GM19455 (cell line): Measurements from ENCODE around the gene SATB2.

Source experiments
- ATAC-seq: cut with Tn5 transposase; IDR thresholded peaks from one replicate; pipeline ENCODE4 v1.9.1; 2021; ENCODE audit not compliant: unreplicated experiment

Gene SATB2

GRCh38 chr2:199457147-199458008 is at the start of gene SATB2:
Gene SATB2, minus strand, starts transcription at chr2:199457939. Its CDS starts 1,902 bp downstream, at chr2:199456037.
- ATAC-seq = no peak

DNA sequence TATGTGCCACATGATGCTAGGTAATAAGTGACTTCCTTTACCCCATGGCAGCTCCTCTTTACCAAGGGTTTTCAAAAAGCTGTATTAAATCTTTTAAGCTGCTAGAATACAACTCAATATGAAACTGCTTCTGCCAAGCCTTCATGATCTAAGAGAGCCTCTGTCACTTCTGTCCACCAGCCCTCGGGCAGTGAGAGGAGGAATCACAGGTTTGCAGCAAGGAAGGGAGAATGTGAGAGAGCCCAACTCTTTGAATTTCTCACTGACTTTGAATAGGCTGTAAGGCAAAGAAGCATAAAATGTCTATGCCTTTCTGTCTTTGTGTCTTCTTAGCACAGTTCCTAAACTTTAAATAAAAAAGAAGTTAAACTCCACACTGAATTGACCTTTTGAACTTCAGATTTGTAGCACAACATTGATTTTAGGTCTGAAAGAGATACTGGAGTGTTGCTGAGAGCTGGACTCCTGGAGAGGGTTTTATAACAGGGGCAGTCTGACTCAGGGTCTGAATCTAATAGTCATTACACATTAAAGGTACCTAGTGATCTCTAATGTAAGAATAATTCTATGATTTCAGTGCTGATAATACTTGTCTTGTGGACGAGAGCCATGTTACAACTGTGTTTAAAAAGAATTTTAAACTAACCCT is 48.1 kb upstream of the SATB2 start:
- no peak for ATAC-seq

GRCh38 chr2:199503148-199503547 is 45.4 kb upstream of the SATB2 start:
- no peak for ATAC-seq

DNA sequence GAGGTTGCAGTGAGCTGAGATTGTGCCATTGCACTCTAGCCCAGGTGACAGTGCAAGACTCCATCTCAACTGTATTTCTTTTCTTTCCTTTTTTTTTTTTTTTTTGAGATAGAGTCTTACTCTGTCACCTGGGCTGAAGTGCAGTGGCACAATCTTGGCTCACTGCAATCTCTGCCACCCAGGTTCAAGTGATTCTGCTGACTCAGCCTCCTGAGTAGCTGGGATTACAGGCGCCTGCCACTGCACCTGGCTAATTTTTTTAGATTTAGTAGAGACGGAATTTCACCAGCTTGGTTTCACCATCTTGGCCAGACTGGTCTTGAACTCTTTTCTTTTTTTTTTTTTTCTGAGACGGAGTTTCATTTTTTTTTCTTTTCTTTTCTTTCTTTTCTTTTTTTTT is 41.3 kb upstream of the SATB2 start:
- ATAC-seq = no peak

- no peak for ATAC-seq
These were observed 37.4 kb upstream of the SATB2 start for GRCh38 chr2:199495147-199495546.

- no peak for ATAC-seq
These were observed 32.3 kb upstream of the SATB2 start for GRCh38 chr2:199490049-199490448.

DNA sequence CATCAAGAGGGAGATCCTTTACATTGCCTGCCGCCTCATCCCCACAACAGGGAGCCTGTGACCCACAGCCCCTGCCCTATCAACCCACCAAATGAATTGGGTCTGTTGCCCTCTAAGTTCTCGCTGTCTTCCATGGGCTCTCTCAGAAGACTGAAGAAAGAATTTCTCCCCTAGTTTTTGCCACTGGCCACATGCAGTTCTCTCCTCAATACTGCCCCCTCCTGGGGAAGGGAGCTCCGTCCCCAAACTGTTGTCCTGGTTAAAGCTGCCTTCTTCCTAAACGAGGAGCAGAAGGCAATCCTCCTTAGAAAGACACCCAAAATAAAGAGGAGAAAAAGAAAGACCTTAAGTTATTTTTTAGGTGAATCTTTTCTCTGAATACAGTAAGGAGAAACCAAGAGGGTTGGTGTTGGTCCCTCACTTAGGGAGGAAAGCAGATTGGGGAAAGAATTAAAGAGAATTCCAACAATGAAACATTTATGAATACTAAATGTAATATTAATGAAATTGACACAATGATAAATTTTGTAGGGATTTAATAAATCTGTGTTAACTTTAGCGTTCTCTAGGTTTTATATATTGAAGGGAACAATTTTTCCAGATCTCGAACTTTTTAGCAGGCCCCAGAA is 31.1 kb upstream of the SATB2 start:
- ATAC-seq = no peak

- ATAC-seq = no peak
These were observed 28.1 kb upstream of the SATB2 start for GRCh38 chr2:199485732-199486335.

DNA sequence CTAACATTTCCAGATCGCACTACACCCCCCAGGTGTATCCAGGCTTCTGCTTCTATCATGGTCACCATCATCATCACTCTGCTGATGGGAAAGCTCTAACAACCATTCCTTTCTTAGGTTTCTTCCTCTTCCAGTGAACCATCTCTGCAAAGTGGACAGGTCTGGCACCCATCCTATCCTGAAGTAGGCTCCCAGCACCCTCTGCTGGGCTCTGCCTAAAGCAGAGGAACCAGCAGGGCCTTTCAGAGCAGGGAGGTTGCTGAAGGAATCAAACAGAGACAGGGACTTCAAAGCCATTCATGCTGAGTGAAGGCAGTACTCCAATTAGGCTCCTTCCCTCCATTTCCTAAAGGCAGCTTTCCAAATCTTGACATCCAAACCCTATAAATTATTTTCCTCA is 27.2 kb upstream of the SATB2 start:
- ATAC-seq = no peak

GRCh38 chr2:199480966-199481365 is 23.2 kb upstream of the SATB2 start:
- ATAC-seq = no peak

DNA sequence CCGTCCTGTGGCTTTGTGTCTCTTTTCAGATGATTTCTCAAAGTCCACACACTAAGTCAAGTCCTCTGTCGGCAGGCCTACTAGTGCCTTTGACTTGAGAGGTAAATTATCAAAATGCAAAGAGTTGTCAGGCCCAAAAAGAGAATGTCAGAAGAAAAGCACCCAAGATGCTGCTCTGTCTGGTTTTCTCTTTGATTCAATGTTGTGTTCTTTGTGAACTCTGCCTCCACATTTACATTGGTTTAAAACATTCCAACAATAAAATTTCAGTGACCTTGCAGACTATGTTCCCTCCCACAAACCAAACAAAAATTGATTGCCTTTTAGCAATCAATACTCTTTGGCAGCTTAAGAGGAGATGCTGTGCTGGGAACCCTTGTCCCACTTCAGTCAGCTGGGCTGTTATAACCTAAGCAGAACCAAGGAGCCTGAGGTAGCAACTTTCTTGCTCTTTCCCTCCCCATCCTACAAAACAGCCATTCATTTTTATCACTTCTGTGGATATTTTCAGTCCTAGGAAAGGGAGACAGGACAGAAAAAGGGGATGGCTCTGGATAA is 19.6 kb upstream of the SATB2 start:
- no peak for ATAC-seq

DNA sequence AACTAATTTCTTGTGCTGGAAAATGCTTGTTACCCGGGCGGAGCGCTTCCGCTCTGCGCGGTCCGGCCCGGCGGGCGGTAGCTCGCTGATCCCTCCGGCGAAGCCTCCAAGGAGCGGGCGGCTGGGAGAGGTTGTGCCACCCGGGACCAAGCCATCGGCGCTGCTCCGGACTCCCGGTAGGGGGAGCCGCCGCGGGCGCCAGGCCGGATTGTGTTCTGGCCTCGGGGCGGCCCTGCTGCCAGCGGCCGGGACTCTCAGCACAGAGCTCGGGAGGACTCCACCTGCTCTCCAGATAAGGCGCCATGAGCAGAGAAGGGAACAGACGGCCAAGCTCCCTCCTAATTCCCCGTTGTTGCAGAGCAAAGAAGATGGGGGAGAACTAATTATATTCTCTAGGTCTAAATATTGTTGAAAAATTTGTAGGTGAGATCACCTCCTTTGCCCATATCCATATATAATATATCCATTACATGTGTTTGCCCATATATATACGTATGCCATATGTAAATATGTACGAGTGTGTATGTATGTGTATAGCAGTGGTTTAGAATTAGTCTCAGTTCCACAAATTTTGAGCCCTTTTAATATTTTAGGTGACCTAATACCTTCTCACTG is 13.8 kb upstream of the SATB2 start:
- no peak for ATAC-seq

- no peak for ATAC-seq
These were observed 13.1 kb upstream of the SATB2 start for GRCh38 chr2:199470672-199471442.

GRCh38 chr2:199470361-199470671 is 12.6 kb upstream of the SATB2 start:
- ATAC-seq = no peak

DNA sequence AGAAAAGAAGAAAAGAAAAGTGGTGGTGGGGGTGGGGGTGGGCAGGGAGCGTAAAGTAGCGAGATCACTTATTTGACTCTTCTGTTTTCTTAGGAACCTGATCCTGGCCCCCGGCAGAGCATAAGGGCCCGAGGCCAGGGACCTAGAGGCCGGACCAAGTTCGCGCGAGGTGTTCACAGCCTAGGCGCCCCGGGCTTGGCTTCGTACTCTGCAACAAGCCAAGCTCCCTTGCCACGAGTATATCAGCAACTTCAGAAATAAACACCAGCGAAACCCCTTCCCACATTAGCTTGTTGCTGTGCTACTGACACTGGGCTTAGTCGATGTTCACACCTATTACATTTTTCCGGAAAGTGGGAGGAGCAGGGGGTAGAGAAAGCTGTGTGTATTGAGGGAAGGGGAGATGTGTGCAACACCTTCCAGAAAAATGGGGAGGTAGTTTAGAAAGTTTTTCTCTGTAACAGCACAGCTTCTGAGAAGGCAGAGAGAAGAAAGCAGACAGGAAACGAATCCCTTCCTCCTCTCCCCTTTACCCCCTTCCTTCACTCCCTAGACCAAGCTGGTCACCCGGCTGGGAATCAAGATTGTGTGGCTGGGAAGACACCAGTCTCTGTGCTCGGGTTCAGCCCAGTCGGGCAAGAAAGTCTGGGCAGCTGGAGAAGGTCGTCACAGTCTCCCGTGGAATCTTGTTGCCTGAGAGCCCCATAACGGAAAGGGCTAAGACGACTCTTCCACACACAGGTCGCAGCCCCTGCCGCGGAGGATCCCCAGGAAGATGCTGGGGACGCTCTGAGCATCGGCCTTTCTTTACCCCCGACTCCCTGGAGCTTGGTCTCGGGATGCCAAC is 12.0 kb upstream of the SATB2 start:
- no peak for ATAC-seq

DNA sequence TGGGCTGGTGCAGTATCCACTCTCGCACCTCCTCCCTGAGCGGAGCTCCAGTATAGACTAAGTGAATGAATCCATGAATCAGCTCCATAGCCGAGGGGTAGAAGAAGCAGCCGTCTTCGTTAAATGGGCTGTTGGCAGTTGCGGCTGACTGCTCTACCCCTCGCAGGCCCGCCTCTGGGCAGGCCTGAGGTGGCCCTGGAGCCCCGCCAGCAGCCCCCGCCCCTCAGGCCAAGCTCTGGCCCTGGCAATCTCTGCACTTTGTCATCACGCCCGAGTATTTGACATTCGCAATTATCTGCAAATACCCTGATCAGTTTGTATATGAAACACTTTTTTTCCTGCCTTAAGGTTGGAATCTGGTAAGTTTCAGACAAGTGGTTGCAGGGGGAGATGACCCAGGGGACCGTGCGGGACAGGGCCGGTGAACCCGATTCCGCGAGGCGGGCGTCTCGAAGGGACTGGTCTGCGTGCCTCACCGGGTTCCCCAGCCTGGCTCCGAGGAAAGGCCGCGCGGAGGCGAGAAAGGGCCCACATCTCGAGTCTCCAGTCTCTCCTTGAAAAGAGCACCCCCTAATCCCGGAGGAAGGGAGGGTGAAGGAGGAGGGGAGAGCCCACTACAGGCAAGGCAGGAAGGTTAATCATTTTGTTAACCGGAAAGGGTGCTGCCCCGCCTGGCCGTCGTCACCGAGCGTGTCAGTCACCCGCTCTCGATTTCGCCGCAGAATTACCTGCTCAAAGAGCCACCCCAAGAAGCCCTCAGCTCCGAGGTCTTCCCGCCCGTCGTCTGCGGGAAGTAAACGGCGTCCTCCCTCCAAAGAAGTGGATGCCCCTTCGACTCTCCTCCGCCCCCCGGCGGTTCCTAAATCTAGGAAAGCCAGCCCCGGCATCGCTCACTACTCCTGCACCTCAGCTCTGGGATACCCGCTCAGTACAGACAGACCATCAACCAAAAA is 11.1 kb upstream of the SATB2 start:
- ATAC-seq = no peak

DNA sequence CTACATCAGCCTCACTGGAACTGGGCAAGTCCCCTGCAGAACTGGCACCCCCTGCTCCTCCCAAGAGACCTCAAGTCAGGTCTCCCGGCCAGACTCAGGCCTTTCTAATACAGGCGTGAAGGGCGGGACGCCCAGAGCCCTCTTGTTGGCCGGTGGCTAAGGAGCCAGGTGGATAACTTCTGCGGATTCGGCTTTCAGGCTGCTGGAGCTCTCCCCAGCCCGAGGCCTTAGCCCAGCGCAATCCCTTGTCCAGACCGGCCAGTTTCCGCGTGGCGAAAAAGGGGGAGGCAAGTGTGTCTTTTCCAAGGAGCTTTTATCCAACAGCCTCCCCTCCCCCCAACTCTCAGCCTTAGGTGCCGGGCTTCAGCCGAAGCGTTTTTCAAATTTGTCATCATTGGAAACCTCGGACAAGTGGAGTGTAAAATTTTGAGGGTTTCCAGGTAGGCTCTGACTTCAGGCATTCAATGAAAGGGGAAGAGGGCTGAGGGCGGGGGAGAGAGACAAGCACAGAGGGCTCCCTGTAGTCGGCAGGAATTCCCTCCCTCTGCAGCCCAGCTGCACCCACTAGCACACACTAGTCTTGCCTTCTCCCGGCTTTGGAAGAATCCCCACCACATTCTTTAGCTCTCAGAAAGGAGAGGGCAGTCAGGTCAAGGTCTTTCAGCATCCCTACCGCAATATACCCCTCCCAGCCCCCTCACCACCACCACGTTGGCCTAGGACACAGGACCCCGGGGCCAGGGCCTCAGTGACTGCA is 9.5 kb upstream of the SATB2 start:
- ATAC-seq = no peak

DNA sequence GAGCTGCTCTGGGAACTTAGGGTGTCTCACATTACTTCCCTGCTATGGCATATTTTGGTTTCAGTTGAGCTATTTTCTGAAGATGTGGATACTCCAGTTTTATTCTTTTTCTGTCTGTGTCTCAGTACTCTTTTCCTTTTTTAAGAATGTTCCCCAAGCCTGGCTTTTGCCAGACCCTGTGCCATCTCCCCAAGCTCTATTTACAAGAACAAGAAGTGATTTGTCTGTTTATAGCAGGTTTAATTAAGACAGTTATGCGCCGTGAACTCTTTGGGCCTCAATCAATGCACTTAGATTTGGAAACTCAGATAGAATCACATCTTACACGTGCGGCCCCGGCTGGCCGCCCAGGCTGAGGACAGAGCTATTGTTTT is 8.9 kb upstream of the SATB2 start:
- ATAC-seq = no peak
